HepG2 (cell line): Measurements from ENCODE around the gene BCAM. TPM values are rescaled to one million over a fixed set of nuclear protein-coding genes. Genes with fewer than 3 reads are reported as not detected.

Experiments used
- AGO1 ChIP-seq: fragments of 200-400 bp; formaldehyde crosslinking; IDR thresholded peaks from 2 replicates; pipeline ENCODE4 v1.6.1; 2017; ENCODE audit warnings: mild to moderate bottlenecking, low read depth, low read length, moderate library complexity; ENCODE audit not compliant: poor library complexity, severe bottlenecking
- HIC2 ChIP-seq: sonication (generic); formaldehyde crosslinking; IDR thresholded peaks from 2 replicates; pipeline ENCODE4 v1.9.0; 2022; ENCODE audit warnings: low read depth, missing genetic modification reagents
- KDM6A ChIP-seq: IDR thresholded peaks from 2 replicates; pipeline ENCODE4 v1.6.1; 2016; ENCODE audit warnings: low read depth
- MXI1 ChIP-seq: IDR thresholded peaks from 3 replicates; pipeline ENCODE4 v1.6.1; 2012; ENCODE audit warnings: low read depth, low read length, inconsistent platforms, borderline replicate concordance
- PAXIP1 ChIP-seq: sonication (generic); formaldehyde crosslinking; conservative IDR thresholded peaks from 2 replicates; pipeline ENCODE4 v1.4.0; 2020; ENCODE audit warnings: mild to moderate bottlenecking, missing genetic modification reagents, moderate library complexity
- PHF21A ChIP-seq: sonication (generic); formaldehyde crosslinking; IDR thresholded peaks from 2 replicates; pipeline ENCODE4 v1.5.0; 2020; ENCODE audit warnings: mild to moderate bottlenecking, missing genetic modification reagents
- SALL1 ChIP-seq: sonication (generic); formaldehyde crosslinking; IDR thresholded peaks from 2 replicates; pipeline ENCODE4 v1.8.0; 2022; ENCODE audit warnings: mild to moderate bottlenecking, missing genetic modification reagents
- SNAPC4 ChIP-seq: sonication (generic); formaldehyde crosslinking; IDR thresholded peaks from 2 replicates; pipeline ENCODE4 v1.4.0; 2020; ENCODE audit warnings: mild to moderate bottlenecking, missing genetic modification reagents
- SPEN ChIP-seq: sonication (generic); formaldehyde crosslinking; IDR thresholded peaks from 2 replicates; pipeline ENCODE4 v1.5.1; 2020; ENCODE audit warnings: low read depth, mild to moderate bottlenecking, missing genetic modification reagents
- TP53 ChIP-seq: sonication (generic); formaldehyde crosslinking; conservative IDR thresholded peaks from 2 replicates; pipeline ENCODE4 v1.4.0; 2020; ENCODE audit warnings: missing genetic modification reagents
- ZBTB1 ChIP-seq: sonication (generic); formaldehyde crosslinking; IDR thresholded peaks from 2 replicates; pipeline ENCODE4 v1.4.0; 2020; ENCODE audit warnings: missing genetic modification reagents, borderline replicate concordance
- ZNF24 ChIP-seq: fragments of 450-650 bp; IDR thresholded peaks from 2 replicates; pipeline ENCODE4 v1.6.1; 2017; ENCODE audit warnings: antibody characterized with exemption, mild to moderate bottlenecking
- ZNF292 ChIP-seq: sonication (generic); formaldehyde crosslinking; IDR thresholded peaks from 2 replicates; pipeline ENCODE4 v1.8.1; 2022; ENCODE audit warnings: mild to moderate bottlenecking, low read depth, missing genetic modification reagents, borderline replicate concordance
- ZNF326 ChIP-seq: sonication (generic); formaldehyde crosslinking; IDR thresholded peaks from 2 replicates; pipeline ENCODE4 v1.4.0; 2020; ENCODE audit warnings: missing genetic modification reagents, borderline replicate concordance
- ZNF589 ChIP-seq: sonication (generic); formaldehyde crosslinking; conservative IDR thresholded peaks from 2 replicates; pipeline ENCODE4 v1.8.0; 2022; ENCODE audit warnings: mild to moderate bottlenecking, moderate library complexity, missing genetic modification reagents
- ZNF790 ChIP-seq: sonication (generic); formaldehyde crosslinking; IDR thresholded peaks from 2 replicates; pipeline ENCODE4 v1.8.0; 2022; ENCODE audit warnings: missing genetic modification reagents, mild to moderate bottlenecking, borderline replicate concordance
- ZSCAN20 ChIP-seq: sonication (generic); formaldehyde crosslinking; IDR thresholded peaks from 2 replicates; pipeline ENCODE4 v1.4.0; 2020; ENCODE audit warnings: missing genetic modification reagents, mild to moderate bottlenecking, borderline replicate concordance
- polyA plus RNA-seq, 8 experiments: library from polyadenylated mRNA; depleted of rRNA in 3 of 8; stranded (reverse) in 7 of 8; unstranded in 1 of 8; fragments of >200 nt; fragmentation: Illumina TruSeq in 4 of 8; extraction: Trizol in 4 of 8; gene quantifications; 2 replicates each; pipeline versions ENCODE4 v1.2.1 to v1.2.3, GENCODE V29; 2011 to 2016; ENCODE audit warnings: low read depth in 4 of 8, missing spikeins in 1 of 8, mixed read lengths in 1 of 8; ENCODE audit not compliant: insufficient read depth in 1 of 8
- total RNA-seq, 5 experiments: library from RNA; depleted of rRNA; stranded (reverse); fragments of >200 nt; fragmentation: Illumina TruSeq; extraction: Trizol; gene quantifications; 2 replicates each; pipeline ENCODE4 v1.2.3, GENCODE V29; 2016; ENCODE audit warnings: low read depth in 1 of 5

BCAM gene
- total and polyA plus RNA-seq, 2 of the 13 experiments (the other 11 are each of a cell fraction or from before 2014, with no cell fraction given), result 51.2 to 62.7 TPM

- TF ChIP-seq HIC2 (CRISPR knock-in tag), result no peak
- TF ChIP-seq PHF21A (CRISPR knock-in tag), result no peak
- TF ChIP-seq KDM6A (CRISPR knock-in tag), result no peak
- TF ChIP-seq TP53 (CRISPR knock-in tag), result no peak
- no peak for TF ChIP-seq ZNF292 (CRISPR knock-in tag)
- TF ChIP-seq MXI1, result no peak
- 0 out of 2 replicates have a peak, but pooled peaks have one; percentile 8 for TF ChIP-seq SALL1 (CRISPR knock-in tag)
- TF ChIP-seq SNAPC4, result no peak
- TF ChIP-seq ZNF589 (CRISPR knock-in tag), result no peak
- TF ChIP-seq AGO1, result no peak
- TF ChIP-seq SPEN (CRISPR knock-in tag), result 0 out of 2 replicates have a peak, but pooled peaks have one; percentile 33
- TF ChIP-seq ZNF24, result no peak
- TF ChIP-seq ZBTB1 (CRISPR knock-in tag), result no peak
- TF ChIP-seq PAXIP1, result no peak
- no peak for TF ChIP-seq ZSCAN20
- TF ChIP-seq ZNF790 (CRISPR knock-in tag), result no peak
- no peak for TF ChIP-seq ZNF326 (CRISPR knock-in tag)
These were observed 40.0 kb downstream of the BCAM start (continued) for GRCh38 chr19:44848812-44849447.
